ENCODE measurements around the gene SYCN.

- TF ChIP-seq POLR2A (IDR thresholded peaks at IDR 0.05) (no peak), CTCF (IDR thresholded peaks at IDR 0.05) (no peak), EP300 (IDR thresholded peaks at IDR 0.05) (no peak), POLR2AphosphoS5 (IDR thresholded peaks at IDR 0.05) (no peak)
Observed at GRCh38 chr19:39196860-39197562, 7.1 kb downstream of the SYCN start, which contains the start of gene NCCRP1.
